Mesothelial cell of epicardium (in vitro differentiated cells): ENCODE results near the gene TACR2. TPM values are rescaled to one million over a fixed set of nuclear protein-coding genes. Genes with fewer than 3 reads are reported as not detected.
A peak's percentile ranks its signal among the peaks of the same experiment; 100 is the strongest.
"Not testable (repeated sequence)": the region's sequence is repeated elsewhere in the genome, so short reads cannot be mapped to it uniquely, and the experiment has no call there.

Source experiments
- DNase-seq, 2 experiments: peaks; one replicate each; pipeline ENCODE4 v3.0.0; 2021; ENCODE audit warnings: low spot score in 2 of 2; ENCODE audit not compliant: unreplicated experiment in 2 of 2
- H3K27ac Mint-ChIP-seq: 2 replicates; pipeline ENCODE4 v1.8.0; 2021; ENCODE audit warnings: mixed read lengths
- H3K27me3 Mint-ChIP-seq: 2 replicates; pipeline ENCODE4 v1.8.0; 2021; ENCODE audit warnings: low read depth, mixed read lengths
- H3K36me3 Mint-ChIP-seq: 2 replicates; pipeline ENCODE4 v1.8.0; 2021; ENCODE audit warnings: mixed read lengths
- H3K4me1 Mint-ChIP-seq: 2 replicates; pipeline ENCODE4 v1.8.0; 2021; ENCODE audit warnings: mixed read lengths
- H3K4me3 Mint-ChIP-seq: 2 replicates; pipeline ENCODE4 v1.8.0; 2021; ENCODE audit warnings: mild to moderate bottlenecking, moderate library complexity, mixed read lengths
- H3K9me3 Mint-ChIP-seq: 2 replicates; pipeline ENCODE4 v1.8.0; 2021; ENCODE audit warnings: mixed read lengths
- CTCF ChIP-seq: fragments of 200-600 bp; sonication (generic); IDR thresholded peaks from one replicate; pipeline ENCODE4 v1.5.0; 2021; ENCODE audit warnings: antibody characterized with exemption; ENCODE audit not compliant: unreplicated experiment
- total RNA-seq: library from RNA; stranded (reverse); gene quantifications from 3 replicates; pipeline ENCODE4 v1.2.1, GENCODE V29; 2021

The TACR2 gene
- total RNA-seq, 1 donor from 2014 or later: not detected

- Mint-ChIP-seq H3K36me3 (no peaks in the 10 kb centered on the region), H3K4me1 (peaks cover 5% of the 10 kb centered on the region), H3K27ac (no peak overlapping the region), H3K27me3 (peaks cover 8% of the 10 kb centered on the region), H3K4me3 (peak overlapping the region; percentile 90), H3K9me3 (no peaks in the 10 kb centered on the region)
- no peak for DNase-seq
- no peak for TF ChIP-seq CTCF
Measured at GRCh38 chr10:69452676-69453415, 36.1 kb upstream of the TACR2 start.

GRCh38 chr10:69451784-69452251, 35.1 kb upstream of the TACR2 start:
- DNase-seq: peak in 1 of 2 experiments; percentile 59
- Mint-ChIP-seq H3K4me3 (peak overlapping the region; percentile 90), H3K27ac (no peak overlapping the region), H3K27me3 (peaks cover 8% of the 10 kb centered on the region), H3K9me3 (no peaks in the 10 kb centered on the region), H3K4me1 (peaks cover 5% of the 10 kb centered on the region), H3K36me3 (no peaks in the 10 kb centered on the region)
- no peak for TF ChIP-seq CTCF

GRCh38 chr10:69451209-69451783, 34.6 kb upstream of the TACR2 start, which contains the start of gene TSPAN15:
Gene TSPAN15, plus strand, starts transcription at chr10:69451465. Its CDS starts 130 bp downstream, at chr10:69451595.
- H3K27ac Mint-ChIP-seq: peak within 1 kb of the TSS; percentile 76
- peaks cover 5% of the 10 kb centered on the region for H3K4me1 Mint-ChIP-seq
- H3K9me3 Mint-ChIP-seq: no peaks in the 10 kb centered on the region
- DNase-seq: peak; percentile 83 to 88
- H3K36me3 Mint-ChIP-seq: no peaks in the 10 kb centered on the region
- TF ChIP-seq CTCF: no peak
- peak within 1 kb of the TSS; percentile 90 for H3K4me3 Mint-ChIP-seq
- peaks cover 8% of the 10 kb centered on the region for H3K27me3 Mint-ChIP-seq

- DNase-seq, H3K36me3 Mint-ChIP-seq, H3K27ac Mint-ChIP-seq, H3K27me3 Mint-ChIP-seq, H3K9me3 Mint-ChIP-seq, H3K4me1 Mint-ChIP-seq: not testable (repeated sequence)
- H3K4me3 Mint-ChIP-seq: peak overlapping the region; percentile 90
Measured at GRCh38 chr10:69450395-69450794, 33.7 kb upstream of the TACR2 start.

- Mint-ChIP-seq H3K4me3 (no peak overlapping the region), H3K36me3 (no peaks in the 10 kb centered on the region), H3K4me1 (peaks cover 5% of the 10 kb centered on the region), H3K9me3 (no peaks in the 10 kb centered on the region), H3K27ac (no peak overlapping the region), H3K27me3 (peaks cover 8% of the 10 kb centered on the region)
- DNase-seq: no peak
- TF ChIP-seq CTCF: peak; percentile 68
Measured at GRCh38 chr10:69449841-69450240, 33.1 kb upstream of the TACR2 start.

GRCh38 chr10:69446650-69447151, 30.0 kb upstream of the TACR2 start:
- Mint-ChIP-seq H3K27me3 (no peaks in the 10 kb centered on the region), H3K4me1 (peaks cover 4% of the 10 kb centered on the region), H3K36me3 (no peaks in the 10 kb centered on the region), H3K9me3 (no peaks in the 10 kb centered on the region), H3K27ac (peak overlapping the region; percentile 36), H3K4me3 (no peak overlapping the region)
- TF ChIP-seq CTCF: no peak
- no peak for DNase-seq
